Activated T-cell treated with anti-CD3 and anti-CD28 coated beads, Interleukin-2, amount 50 U/mL, for 4 hours (primary cell): ENCODE results near the gene APC. TPM values are rescaled to one million over a fixed set of nuclear protein-coding genes. Genes with fewer than 3 reads are reported as not detected.

Experiments used
- ATAC-seq, 2 donors: fragments of 200-7000 bp; cut with Tn5 transposase; one replicate each; pipeline ENCODE4 v1.10.0; 2021
- DNase-seq: peaks from one replicate; pipeline ENCODE4 v3.0.0-alpha.2; 2020
- H3K27me3 Mint-ChIP-seq: one replicate; pipeline ENCODE4 v1.8.0; 2021; ENCODE audit warnings: low read depth, mixed read lengths
- H3K36me3 Mint-ChIP-seq: one replicate; pipeline ENCODE4 v1.8.0; 2022; ENCODE audit warnings: mixed read lengths; ENCODE audit not compliant: insufficient read depth
- H3K4me1 Mint-ChIP-seq: one replicate; pipeline ENCODE4 v1.8.0; 2021; ENCODE audit warnings: low read depth, mixed read lengths
- H3K4me3 Mint-ChIP-seq: one replicate; pipeline ENCODE4 v1.8.0; 2021; ENCODE audit warnings: mild to moderate bottlenecking, moderate library complexity, mixed read lengths
- H3K9me3 Mint-ChIP-seq: one replicate; pipeline ENCODE4 v1.8.0; 2021; ENCODE audit warnings: mixed read lengths
- total RNA-seq, 3 donors: library from RNA; stranded (reverse); gene quantifications; one replicate each; pipeline ENCODE4 v1.2.1, GENCODE V29; 2021

APC gene
- total RNA-seq, result 10 to 100 TPM; 18.8 to 19.9 (median 19.7) TPM

- no peaks in the 10 kb centered on the region for H3K9me3 Mint-ChIP-seq
- no peaks in the 10 kb centered on the region for H3K27me3 Mint-ChIP-seq
- peak within 1 kb of the TSS; percentile 91 for H3K4me3 Mint-ChIP-seq
- H3K4me1 Mint-ChIP-seq, result peaks cover 16% of the 10 kb centered on the region
- DNase-seq (peak; percentile 64), ATAC-seq (peak; percentile 100)
- H3K36me3 Mint-ChIP-seq, result no peaks in the 10 kb centered on the region
Measured at GRCh38 chr5:112737463-112738190, at the start of gene APC. TSS of gene APC (plus strand) at chr5:112737885. CDS start at chr5:112754891, 17,006 bp downstream.

- H3K27me3 Mint-ChIP-seq, result peaks cover 26% of the 10 kb centered on the region
- no peaks in the 10 kb centered on the region for H3K36me3 Mint-ChIP-seq
- DNase-seq (no peak), ATAC-seq (no peak)
- no peaks in the 10 kb centered on the region for H3K9me3 Mint-ChIP-seq
- H3K4me3 Mint-ChIP-seq, result no peak overlapping the region
- H3K4me1 Mint-ChIP-seq, result no peaks in the 10 kb centered on the region
Measured at GRCh38 chr5:112689155-112689909, 48.4 kb upstream of the APC start.

GRCh38 chr5:112690605-112691338 lies 46.9 kb upstream of the APC start:
- DNase-seq, result no peak
- Mint-ChIP-seq H3K4me3 (no peak overlapping the region), H3K36me3 (no peaks in the 10 kb centered on the region), H3K4me1 (no peaks in the 10 kb centered on the region), H3K27me3 (peaks cover 31% of the 10 kb centered on the region), H3K9me3 (no peaks in the 10 kb centered on the region)
- ATAC-seq, result no peak

DNA sequence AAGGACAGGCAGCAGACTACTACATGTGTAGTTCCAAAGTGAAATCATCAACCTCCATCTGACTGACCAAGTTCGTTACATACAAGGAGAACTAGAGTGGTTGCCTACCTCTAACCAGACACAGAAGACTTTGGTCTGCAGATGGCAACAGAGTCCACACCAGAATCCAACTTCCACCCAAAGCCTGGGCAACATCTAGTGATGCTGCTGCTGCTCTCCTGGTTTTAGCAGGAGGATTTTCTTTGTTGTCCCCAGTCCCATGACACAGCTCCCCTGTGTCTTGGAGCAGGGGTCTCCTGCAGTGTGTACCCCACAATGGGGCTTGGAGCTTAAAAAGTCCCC lies 46.4 kb upstream of the APC start:
- no peak for DNase-seq
- Mint-ChIP-seq H3K4me1 (no peaks in the 10 kb centered on the region), H3K36me3 (no peaks in the 10 kb centered on the region), H3K4me3 (no peak overlapping the region), H3K27me3 (peaks cover 35% of the 10 kb centered on the region), H3K9me3 (no peaks in the 10 kb centered on the region)
- no peak for ATAC-seq

DNA sequence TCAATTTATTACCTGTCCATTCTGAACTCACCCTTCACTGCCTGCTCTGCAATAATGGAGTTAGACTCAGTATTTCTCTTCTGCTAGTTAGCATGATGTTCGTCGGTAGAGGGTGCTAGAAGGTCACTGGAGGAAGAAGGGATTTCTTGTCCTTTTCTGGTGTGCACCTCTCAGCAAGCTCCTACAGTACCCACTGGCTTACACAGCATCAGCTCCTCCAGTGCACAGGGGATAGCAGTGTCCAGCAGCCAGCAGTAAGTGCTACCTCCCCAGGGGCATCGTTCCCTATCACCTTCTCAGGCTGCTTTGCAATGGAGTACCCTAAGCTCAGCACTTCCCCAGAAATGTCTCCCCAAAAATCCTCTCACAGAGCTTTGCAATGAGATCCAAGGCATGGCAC lies 45.9 kb upstream of the APC start:
- no peak for DNase-seq
- H3K9me3 Mint-ChIP-seq, result no peaks in the 10 kb centered on the region
- no peaks in the 10 kb centered on the region for H3K4me1 Mint-ChIP-seq
- peak in 1 of 2 donors; percentile 35 for ATAC-seq
- H3K27me3 Mint-ChIP-seq, result peaks cover 37% of the 10 kb centered on the region
- no peaks in the 10 kb centered on the region for H3K36me3 Mint-ChIP-seq
- H3K4me3 Mint-ChIP-seq, result no peak overlapping the region

DNA sequence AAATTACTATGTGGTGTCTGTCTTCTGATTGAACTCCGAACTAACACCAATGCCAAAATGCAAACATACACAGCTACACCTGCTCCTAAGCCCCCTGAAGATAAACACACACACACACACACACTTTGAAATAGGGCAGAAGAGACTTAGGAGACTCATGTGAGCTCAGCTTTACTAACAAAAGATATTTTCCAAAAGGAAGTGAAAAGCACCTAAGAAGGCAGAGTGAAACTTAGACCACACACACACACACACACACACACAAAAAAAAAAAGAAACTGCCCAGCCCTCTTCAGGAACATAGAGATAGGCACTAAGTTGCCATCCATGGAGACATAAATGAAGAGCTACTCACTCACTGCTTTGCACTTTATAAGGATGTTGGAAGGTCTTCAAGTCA lies 45.2 kb upstream of the APC start:
- Mint-ChIP-seq H3K9me3 (no peaks in the 10 kb centered on the region), H3K4me3 (no peak overlapping the region), H3K27me3 (peaks cover 37% of the 10 kb centered on the region), H3K4me1 (no peaks in the 10 kb centered on the region), H3K36me3 (no peaks in the 10 kb centered on the region)
- DNase-seq, result no peak
- no peak for ATAC-seq

DNA sequence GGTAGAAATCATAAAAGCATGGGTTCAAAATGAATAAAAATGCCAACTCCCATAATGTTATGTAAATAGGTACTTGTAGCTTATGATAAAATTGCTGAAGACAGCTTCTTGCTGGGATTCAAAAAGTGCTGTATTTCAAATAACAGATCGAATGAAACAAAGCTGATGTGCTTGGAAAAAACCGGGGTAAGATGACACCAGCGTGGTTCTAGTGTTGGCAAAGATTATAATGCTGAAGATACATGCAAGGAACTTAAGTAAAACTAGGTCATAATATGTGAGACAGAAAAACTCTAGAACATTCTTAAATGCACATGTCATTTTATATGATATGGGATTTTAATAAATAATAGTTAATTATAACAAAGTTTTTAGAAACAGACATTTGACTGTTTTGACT lies 44.4 kb upstream of the APC start:
- peaks cover 35% of the 10 kb centered on the region for H3K27me3 Mint-ChIP-seq
- DNase-seq, result no peak
- no peak overlapping the region for H3K4me3 Mint-ChIP-seq
- ATAC-seq, result no peak
- H3K4me1 Mint-ChIP-seq, result no peaks in the 10 kb centered on the region
- H3K36me3 Mint-ChIP-seq, result no peaks in the 10 kb centered on the region
- no peaks in the 10 kb centered on the region for H3K9me3 Mint-ChIP-seq

GRCh38 chr5:112694853-112695709 lies 42.6 kb upstream of the APC start:
- Mint-ChIP-seq H3K4me3 (no peak overlapping the region), H3K4me1 (no peaks in the 10 kb centered on the region), H3K9me3 (no peaks in the 10 kb centered on the region), H3K27me3 (peaks cover 34% of the 10 kb centered on the region), H3K36me3 (no peaks in the 10 kb centered on the region)
- DNase-seq, result no peak
- ATAC-seq, result no peak

DNA sequence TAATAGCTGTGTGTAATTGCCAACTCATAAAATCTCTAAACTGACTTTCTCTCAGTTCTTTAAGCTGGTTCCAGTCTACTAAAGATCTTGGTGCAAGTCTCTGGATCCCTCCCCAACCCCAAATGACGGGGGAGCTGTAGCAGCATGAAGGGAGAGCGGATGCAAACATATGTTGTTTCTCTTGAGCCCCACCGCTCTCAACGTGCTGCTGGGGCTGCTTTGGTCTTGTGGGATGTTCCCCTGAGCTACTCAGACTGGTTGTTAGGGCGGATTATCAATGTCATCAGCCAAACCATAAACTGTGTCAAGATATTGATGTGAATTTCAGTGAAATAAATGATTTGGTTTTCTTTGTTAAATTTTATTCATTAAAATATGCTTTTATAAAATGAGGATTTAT lies 40.9 kb upstream of the APC start:
- no peak for ATAC-seq
- H3K4me3 Mint-ChIP-seq, result no peak overlapping the region
- H3K36me3 Mint-ChIP-seq, result no peaks in the 10 kb centered on the region
- no peak for DNase-seq
- H3K4me1 Mint-ChIP-seq, result no peaks in the 10 kb centered on the region
- no peaks in the 10 kb centered on the region for H3K9me3 Mint-ChIP-seq
- peaks cover 30% of the 10 kb centered on the region for H3K27me3 Mint-ChIP-seq

GRCh38 chr5:112697322-112697721 lies 40.4 kb upstream of the APC start:
- H3K9me3 Mint-ChIP-seq, result no peaks in the 10 kb centered on the region
- no peaks in the 10 kb centered on the region for H3K36me3 Mint-ChIP-seq
- H3K4me1 Mint-ChIP-seq, result no peaks in the 10 kb centered on the region
- H3K4me3 Mint-ChIP-seq, result no peak overlapping the region
- ATAC-seq (no peak), DNase-seq (no peak)
- peaks cover 29% of the 10 kb centered on the region for H3K27me3 Mint-ChIP-seq

- ATAC-seq, result no peak
- no peaks in the 10 kb centered on the region for H3K4me1 Mint-ChIP-seq
- peaks cover 24% of the 10 kb centered on the region for H3K27me3 Mint-ChIP-seq
- H3K36me3 Mint-ChIP-seq, result no peaks in the 10 kb centered on the region
- DNase-seq, result no peak
- H3K4me3 Mint-ChIP-seq, result no peak overlapping the region
- no peaks in the 10 kb centered on the region for H3K9me3 Mint-ChIP-seq
Measured at GRCh38 chr5:112697833-112698232, 39.9 kb upstream of the APC start.

DNA sequence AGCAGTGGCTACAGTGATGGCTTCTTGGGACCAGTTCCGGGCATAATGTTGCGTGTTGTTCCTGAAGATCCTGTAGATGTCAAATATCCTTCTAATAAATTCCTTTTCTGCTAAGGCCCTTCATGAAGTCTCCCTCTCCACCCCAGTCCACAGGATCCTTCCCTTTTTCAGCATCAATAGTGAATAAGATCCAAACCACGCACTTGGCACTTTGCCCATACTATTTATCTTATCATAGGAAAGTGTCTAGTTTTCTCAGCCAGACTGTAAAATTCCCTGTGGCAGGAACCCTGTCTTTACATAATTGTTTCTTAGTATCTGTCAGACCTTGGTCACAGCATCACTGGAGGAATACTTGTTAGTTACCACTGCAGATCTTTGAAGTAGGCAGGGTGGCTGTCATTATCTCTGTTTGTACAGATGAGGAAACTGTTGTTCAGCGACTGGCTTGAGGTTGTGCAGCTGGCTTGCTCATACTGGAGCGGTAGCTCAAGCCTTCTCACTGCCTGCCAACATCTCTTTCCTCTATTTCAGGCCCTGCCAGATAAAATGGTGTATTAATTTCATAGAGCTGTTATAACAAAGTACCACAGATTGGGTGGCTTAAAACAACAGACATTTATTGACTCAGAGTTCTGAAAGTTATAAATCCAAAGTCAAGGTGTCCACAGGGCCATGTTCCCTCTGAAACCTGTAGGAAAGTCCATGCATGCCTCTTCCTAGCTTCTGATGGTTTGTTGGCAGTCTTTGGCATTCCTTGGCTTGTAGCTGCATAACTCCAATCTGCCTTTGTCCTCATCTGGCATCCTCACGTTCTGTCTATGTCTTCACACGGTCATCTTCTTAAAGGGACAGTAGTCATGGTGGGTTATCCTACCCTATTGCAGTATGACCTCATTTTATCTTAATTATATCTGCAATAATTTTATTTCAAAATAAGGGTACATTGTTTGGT lies 33.5 kb upstream of the APC start:
- no peak for ATAC-seq

GRCh38 chr5:112706446-112707016 lies 31.2 kb upstream of the APC start:
- H3K36me3 Mint-ChIP-seq, result no peaks in the 10 kb centered on the region
- H3K9me3 Mint-ChIP-seq, result no peaks in the 10 kb centered on the region
- H3K27me3 Mint-ChIP-seq, result peaks cover 8% of the 10 kb centered on the region
- no peak for ATAC-seq
- H3K4me3 Mint-ChIP-seq, result peak overlapping the region; percentile 94
- peaks cover 48% of the 10 kb centered on the region for H3K4me1 Mint-ChIP-seq
- DNase-seq, result no peak

More for the DNA sequence above, 33.5 kb upstream of the APC start:
- DNase-seq, result no peak
- H3K9me3 Mint-ChIP-seq, result no peaks in the 10 kb centered on the region
- H3K27me3 Mint-ChIP-seq, result peaks cover 16% of the 10 kb centered on the region
- H3K36me3 Mint-ChIP-seq, result no peaks in the 10 kb centered on the region
- no peak overlapping the region for H3K4me3 Mint-ChIP-seq
- peaks cover 24% of the 10 kb centered on the region for H3K4me1 Mint-ChIP-seq
